ENCODE results near the gene ITPK1.

DNA sequence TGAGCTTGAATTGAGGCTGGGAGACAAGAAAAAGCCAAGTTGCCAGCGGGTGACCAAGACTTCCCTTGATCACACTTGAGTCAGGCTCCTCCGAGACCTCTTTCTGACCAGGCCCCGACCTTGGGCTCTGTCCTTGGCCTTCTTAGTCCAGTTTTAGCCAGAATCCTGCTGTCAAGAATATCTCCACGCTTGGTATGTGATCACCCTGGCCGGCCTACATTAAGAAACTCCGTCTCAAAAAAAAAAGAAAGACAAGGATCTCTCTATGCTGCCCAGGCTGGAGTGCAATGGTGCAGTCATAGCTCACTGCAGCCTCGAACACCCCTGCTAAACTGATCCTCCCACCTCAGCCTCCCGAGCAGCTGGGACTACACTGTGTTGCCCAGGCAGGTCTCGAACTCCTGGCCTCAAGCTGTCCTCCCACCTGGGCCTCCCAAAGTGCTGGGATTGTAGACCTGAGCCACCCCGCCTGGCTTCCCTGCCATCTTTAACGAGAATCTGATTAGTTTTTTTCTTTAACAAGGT, 1.0 kb upstream of the ITPK1 start:
- TF ChIP-seq, protein P1, sequence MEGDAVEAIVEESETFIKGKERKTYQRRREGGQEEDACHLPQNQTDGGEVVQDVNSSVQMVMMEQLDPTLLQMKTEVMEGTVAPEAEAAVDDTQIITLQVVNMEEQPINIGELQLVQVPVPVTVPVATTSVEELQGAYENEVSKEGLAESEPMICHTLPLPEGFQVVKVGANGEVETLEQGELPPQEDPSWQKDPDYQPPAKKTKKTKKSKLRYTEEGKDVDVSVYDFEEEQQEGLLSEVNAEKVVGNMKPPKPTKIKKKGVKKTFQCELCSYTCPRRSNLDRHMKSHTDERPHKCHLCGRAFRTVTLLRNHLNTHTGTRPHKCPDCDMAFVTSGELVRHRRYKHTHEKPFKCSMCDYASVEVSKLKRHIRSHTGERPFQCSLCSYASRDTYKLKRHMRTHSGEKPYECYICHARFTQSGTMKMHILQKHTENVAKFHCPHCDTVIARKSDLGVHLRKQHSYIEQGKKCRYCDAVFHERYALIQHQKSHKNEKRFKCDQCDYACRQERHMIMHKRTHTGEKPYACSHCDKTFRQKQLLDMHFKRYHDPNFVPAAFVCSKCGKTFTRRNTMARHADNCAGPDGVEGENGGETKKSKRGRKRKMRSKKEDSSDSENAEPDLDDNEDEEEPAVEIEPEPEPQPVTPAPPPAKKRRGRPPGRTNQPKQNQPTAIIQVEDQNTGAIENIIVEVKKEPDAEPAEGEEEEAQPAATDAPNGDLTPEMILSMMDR (conservative IDR thresholded peaks at IDR 0.05) = no peak
- TF ChIP-seq EZH2 (IDR thresholded peaks at IDR 0.05; ENCODE audit: low read depth) = no peak
